Activated CD8-positive, alpha-beta memory T cell treated with anti-CD3 and anti-CD28 coated beads, Interleukin-2, amount 50 U/mL, for 24 hours (primary cell): Measurements from ENCODE around the gene REPS2.

Source experiments
- DNase-seq: peaks from one replicate; pipeline ENCODE4 v3.0.0-alpha.2; 2020; ENCODE audit errors: extremely low read depth

REPS2 gene

DNA sequence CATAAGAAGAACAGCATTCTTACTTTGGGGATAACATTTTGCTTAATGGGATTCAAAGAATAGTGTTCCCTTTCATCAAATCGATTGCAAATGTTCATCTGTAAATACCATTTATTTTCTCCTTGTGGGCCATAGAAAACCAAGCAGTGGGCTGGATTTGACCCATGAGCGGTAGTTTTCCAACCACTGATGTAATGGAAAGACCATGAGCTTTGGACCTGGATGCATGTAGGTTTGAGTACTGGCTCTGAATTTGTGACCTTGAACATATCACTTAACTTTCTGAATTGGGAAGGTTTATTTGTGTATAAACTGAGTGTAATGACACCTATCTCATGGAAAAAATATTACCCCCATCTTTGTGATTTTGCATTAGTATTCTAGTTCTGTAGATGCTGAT lies 54.3 kb downstream of the REPS2 start:
- DNase-seq = no peak

DNA sequence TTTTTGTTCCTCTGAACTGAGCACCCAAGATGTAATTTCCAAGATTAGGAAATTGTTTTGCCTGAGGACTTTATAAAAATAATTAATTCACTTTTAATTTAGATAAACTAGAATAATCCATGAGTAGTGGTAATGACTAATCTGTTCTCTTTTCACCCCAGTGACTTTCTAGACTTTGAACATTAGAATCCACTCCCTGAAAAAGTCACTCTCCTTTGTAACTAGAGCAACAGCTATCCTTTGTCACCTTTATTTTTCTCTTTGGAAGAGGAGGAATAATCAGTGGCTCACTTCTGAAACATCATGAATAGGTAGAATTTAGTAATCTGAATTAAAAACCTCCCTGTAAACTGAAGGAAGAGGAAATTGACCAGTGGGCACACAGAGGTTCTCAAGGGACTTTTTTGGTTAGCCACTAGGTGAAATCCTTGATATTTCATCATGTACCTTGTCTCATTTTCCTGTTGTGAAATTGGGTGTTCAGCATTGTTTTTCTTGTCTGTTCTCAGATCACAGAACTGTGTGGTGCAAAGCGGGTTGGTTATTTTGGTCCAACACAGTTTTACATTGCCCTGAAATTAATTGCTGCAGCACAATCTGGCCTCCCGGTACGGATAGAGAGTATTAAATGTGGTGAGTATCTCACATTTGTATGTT lies 59.4 kb downstream of the REPS2 start:
- DNase-seq = no peak

DNA sequence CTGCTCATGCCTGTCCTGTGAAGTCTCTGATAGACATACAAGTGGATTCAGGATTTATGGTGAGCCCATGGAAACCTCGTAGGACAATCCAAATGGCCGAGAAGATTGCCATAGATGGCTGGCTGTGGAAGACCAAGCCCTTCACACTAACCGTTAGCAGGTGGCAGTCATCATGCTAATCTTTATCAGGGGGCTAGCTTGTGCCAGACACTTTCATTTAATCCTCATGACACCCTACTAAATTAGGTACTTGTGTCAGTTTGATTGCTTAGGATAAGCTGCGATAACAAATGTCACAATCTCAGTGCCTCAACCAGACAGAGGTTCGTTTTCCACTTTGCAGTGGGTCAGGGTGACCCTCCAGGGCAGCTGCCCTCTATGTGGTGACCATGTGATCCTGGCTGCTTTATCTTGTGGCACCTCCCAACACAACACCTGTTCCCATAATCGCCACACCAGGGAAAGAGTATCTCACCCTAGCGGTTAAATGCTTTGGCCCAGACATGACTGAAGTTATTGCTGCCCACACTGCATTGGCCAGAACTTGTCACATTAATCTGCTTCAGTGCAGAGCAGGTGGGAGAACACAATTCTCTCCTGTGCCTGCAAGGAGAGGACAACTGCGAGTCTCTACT lies 60.8 kb downstream of the REPS2 start:
- no peak for DNase-seq

DNA sequence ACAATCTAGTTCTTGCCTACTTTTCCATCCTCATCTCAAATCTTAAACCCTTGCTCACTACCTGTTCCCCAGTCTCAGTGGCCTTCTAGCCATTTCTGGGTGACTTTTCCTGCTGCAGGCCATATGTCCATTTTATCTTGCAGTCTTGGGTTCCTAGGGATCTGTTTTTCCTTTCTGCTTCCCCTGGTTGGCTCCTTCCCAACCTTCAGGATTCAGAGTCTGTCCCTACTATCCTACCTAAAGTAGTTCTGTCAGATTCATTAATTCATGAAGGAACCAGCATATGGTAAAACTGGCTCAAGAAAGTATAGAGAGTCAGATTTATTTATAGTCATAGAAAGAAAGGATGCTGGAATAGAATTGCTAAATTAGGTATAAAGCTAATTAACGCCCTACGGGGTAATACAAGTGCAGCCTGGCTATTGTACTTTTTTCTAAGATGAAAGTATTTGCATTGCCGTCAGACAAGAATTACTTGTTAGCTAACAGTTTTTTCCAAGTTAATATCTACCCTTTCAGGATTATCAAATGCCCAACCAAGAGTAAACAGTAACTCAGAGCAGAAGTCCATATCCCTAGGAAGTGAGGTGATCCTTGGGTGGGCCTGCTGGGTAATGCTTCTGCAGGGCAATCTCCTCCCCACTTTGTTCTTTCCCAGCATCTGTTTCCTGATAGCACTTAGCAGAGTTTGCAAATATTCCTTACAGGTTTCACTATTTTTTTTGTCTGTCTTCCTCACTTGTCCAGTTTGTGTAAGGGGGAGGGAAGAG lies 63.6 kb downstream of the REPS2 start:
- no peak for DNase-seq

DNA sequence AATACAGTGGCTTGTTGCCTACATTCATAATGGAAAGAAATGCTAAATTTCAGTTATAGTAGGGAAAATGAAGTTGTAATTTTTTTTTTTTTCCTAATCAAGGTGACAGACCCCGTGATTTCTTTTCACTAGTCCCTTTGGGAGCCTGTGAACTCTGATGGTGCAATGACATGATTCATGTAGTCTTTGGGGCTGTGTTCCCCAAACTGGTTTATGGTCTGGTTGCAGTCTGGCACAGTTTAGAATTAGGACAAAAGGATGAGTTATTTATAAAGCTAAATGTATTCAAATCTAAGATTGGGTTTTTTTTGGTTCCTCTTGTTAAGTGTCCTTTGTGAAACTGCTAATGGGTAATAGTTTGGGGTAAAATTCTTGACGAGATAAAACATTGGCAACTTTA lies 66.0 kb downstream of the REPS2 start:
- no peak for DNase-seq

DNA sequence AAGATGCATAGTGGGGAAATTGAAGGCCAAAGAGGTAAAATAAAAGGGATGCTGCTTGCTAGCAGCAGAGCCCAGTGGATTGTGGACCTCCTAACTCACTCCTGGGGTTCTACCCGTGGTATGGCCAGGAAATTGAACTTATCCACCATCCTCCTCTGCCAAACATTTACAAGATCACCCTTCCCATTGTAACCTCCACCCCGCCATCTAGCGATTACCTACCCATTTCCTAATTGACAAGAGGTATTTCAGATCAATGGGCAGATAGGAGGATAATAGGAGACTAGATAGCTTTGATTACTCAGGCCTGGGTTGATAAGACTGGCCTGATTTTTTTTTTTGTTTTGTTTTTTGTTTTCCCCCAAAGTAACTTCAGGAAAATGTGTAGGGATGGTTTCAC lies 67.8 kb downstream of the REPS2 start:
- DNase-seq = no peak

DNA sequence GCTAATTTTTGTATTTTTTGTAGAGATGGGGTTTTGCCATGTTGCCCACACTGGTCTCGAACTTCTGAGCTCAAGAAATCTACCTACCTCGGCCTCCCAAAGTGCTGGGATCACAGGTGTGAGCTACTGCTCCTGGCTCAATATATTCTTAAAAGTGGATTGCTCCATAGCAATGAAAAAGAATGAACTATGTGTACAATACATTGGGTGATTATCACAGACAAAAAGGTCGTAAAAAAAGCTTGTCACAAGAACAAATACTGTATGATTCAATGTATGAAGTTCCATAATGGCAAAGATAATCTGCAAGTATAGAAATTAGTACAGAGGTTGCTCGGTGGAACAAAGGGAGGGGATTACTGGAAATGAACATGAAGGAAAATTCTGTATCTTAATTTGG lies 70.7 kb downstream of the REPS2 start:
- no peak for DNase-seq

DNA sequence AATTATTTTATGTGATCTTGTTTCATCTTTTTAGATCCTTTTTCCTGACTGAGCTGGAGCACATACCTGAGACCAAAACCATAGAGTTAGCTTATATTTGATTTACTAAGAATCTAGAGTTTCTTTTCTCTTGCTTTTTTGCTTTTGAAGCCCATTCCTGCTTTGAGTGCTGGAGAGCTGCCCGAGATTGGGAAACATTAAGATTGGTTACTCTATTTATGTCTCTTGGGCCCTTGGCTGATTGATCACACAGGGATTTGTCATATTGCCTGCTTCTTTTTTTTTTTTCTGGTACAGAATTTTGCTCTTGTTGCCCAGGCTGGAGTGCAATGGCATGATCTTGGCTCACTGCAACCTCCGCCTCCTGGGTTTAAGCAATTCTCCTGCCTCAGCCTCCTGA lies 73.9 kb downstream of the REPS2 start:
- DNase-seq = no peak

DNA sequence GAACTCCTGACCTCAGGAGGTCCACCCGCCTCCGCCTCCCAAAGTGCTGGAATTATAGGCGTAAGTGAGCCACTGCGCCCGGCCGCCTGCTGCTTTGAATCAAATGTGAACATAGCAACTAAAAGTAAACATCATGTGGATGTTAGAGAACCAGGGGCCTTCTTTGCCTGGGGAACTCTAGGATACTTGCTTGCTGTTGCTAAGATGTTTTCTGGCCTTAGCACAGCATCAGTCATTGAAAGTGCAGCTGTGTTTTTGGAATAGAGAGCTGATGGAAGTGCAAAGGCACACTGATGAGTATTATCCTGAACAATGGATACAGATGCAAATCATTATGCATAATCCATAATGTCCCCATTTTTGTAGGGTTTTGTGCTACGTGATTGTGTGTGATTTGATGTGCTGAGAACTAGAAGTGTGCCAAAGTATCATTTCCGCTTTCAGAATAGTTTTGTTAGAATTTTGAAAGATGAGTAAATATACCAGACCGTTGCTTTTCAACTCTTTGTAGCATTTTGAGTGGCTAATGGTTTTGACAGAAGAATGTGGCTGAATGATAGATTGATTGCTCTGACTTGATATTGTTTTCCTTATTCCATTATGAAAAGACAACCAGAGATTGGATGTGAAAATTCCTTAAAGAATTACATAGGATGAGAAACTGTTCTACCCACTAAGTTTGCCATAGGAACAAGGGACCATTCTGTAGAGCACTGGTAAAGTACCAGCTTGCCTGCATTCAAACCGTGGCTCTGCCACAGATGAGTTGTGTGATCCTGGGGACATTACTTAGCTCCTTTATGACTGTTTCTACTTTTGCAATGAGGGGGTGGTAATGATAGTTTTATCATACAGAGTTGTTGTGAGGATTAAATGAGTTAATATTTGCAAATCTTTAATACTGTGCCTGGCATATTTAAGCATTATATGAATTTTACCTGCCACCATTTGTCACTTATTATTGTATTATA lies 74.7 kb downstream of the REPS2 start:
- no peak for DNase-seq

DNA sequence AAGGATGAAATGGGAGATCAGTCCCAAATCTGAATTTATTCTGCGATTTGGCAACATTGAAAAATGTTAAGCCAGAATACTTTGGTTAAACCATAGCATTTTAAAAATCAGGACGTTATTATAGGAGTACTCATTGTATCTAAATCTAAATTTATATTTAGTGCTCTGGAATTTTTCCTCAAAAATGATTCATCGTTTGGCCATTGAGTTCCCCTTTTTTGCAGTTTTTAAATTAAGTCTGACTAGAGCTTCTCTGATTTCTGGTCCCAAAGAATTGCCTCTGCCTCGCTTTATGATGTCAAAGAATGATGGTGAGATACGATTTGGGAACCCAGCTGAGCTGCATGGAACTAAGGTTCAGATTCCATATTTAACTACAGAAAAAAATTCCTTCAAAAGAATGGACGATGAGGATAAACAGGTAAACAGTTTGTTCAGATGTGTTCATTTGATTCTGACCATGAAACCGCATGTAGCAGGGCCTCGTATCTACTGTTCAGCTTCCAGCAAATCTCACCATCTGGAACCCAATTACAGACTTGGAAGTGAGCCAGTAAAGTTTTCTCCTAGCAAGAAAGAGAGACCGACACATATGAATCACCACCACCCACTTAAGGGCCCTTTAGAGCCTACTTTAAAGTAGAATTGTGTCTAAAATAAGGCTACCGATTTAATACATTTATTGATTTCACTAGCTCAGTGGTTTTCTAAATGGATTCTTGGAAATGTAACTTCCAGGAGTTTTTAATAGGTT lies 75.6 kb downstream of the REPS2 start:
- no peak for DNase-seq

DNA sequence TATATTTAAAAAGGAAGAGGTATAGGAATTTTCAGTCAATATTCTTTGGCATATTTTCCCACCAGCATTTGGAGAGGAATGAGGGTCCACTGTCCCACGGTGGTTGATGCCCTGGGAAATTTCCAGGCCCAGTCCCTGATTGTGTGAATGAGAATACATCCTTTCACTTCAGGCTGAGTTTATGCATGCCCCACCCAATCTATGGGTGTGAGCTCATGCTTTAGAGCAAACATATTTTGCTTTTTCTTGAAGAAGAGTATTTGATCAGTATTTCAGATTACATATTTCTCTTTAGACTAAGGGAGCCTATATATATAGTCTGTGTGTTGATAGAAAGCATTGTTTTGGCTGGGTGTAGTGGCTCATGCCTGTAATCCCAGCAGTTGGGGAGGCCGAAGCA lies 77.2 kb downstream of the REPS2 start:
- no peak for DNase-seq

DNA sequence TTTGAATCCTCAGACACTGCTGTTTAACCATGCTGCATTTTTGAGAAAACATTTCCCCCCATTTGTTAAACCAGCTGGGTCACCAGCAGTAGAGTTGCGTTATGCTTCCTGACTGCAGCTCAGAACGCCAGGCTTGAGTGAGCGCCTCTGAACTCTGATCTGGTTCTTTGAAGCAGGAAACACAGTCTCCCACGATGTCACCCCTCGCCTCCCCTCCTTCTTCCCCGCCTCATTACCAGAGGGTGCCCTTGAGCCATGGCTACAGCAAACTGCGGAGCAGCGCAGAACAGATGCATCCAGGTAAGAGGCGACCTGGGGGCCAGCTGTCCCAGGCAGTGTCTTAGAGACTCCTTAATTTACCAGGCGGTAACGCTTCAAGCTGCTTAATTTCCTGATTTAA lies 78.4 kb downstream of the REPS2 start:
- DNase-seq = no peak

DNA sequence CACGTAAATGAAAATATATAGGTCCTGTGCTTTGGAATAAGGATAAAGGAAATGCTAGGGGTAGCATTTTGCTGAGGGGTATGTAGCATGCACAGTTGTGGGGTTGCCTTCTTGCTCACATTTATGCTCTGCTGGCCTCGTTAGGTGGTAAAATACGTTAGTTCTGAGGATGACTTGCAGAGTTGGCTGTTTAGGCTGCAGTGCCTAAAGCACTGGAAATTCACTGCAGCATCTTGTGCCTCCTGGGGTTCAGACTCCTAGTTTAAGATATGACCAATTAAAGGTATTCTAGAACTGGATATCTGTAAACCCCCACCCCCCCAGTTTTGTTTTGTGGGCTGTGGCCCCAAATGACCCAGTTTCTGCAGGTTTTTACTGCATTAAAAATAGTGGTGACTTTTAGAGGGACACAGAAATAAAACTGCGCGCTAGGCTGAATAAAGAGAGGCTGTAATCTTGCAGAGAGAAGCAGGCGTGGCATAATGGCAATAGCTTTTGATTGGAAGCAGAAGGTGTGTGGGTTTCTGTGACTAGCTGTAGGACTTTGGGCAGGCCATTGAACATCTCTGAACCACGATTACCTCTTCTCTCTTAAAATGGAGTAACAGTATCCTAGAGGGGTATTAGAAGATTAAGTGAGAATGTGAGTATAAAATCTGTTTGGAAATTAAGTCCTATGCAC lies 79.3 kb downstream of the REPS2 start:
- no peak for DNase-seq

DNA sequence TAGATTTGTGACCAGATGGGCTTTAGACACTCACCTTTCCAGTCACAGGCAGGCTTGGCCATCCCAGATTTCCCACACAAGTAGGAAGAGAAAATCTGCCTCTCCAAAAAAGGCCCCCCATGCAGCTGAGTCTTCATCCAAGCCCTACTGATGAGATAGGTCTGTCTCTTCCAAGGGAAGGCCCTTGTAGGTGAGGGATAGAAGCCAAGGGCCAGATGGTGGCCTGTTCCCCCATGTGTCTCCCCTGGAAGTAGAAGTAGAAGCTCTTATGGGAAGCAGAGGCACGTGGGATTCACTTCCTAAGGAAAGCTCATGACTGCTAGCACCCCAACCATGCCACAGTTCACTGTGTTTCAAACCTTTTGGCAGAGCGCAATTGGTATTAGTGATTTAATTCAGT lies 81.5 kb downstream of the REPS2 start:
- no peak for DNase-seq

DNA sequence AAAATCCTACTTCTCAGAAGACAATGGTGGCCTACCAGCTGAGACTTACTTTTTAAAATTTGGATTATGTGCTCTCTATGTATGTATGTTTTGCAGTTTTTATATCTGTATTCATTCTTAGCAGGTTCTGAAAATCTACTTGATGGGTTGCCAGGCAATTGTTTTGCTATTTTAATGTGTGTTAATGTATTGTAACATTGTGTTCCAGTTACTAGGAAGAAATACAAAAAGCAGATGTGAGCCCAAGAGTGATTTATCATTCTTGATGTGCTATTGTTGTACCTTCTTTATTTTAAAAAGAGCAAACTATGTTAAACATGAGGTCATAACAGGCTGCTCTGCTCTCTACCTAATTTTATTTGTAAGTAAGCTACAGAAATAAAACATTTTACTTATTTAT lies 81.9 kb downstream of the REPS2 start:
- DNase-seq = no peak

DNA sequence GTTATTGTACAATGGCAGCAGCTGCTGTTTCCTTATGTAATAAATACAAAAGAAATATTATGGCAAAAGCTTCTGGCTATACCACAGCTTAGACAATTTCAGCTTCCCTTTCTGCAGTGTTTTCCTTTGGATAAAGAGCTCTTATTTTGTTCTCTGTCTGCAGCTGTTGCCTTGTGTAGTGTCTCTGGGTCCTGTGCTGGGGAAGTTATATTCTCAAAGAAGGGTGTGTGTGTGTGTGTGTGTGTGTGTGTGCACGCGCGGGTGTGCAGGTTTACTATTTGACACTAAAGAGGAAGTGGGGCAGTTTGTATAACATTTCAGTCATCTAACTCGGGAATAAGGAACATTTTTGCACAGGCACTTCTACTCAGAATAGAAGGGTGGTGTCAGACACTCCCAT lies 83.6 kb downstream of the REPS2 start:
- no peak for DNase-seq

DNA sequence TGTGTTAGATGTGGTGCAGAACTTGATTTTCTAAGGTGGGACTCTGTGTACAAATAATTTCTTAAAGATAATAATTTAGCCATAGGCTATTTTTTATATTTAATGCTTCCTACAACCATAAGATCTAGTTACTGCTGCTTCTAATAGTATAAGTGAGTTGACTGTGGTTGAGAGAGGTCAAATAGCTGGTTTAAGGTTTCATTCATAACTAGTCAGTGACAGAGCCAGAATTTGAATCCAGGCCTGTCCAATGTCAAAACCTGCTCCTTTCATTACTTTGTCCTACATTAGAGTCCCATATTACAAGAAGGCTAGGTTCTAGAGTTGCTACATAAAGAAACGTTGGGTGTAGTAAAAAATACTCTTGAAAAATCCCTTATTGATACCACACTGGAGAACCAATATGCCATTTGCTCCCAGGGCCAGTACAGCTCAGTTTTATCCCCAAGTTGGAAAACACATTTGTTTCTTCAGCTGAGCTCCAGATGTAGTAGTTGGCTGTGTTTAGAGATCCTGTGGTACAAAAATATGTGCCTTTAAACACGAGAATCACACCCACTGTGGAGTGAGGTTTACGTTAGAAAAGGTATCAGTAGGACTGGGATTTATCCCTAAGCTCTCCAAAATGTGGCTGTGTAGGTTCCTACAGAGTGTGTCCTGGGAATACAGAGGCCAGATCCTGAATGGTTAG lies 84.3 kb downstream of the REPS2 start:
- no peak for DNase-seq

DNA sequence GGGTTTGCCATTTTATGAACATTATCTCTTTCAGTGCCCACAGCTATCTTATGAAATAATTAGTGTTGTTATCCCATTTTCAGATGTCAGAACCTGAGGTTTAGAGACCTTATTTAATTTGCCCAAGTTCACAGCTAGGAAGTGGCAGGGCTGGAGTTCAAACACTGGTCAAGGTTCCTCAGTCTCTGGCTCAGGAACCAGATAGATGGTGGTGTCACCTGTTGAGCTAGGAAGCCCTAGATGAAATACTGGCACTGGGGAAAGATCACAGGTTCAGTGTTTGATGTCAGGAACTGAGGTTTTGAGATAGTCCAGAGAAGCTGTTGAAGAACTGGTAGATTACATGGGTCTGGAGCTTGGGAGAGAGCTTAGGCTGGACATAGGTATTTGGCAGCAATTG lies 85.4 kb downstream of the REPS2 start:
- DNase-seq = no peak

DNA sequence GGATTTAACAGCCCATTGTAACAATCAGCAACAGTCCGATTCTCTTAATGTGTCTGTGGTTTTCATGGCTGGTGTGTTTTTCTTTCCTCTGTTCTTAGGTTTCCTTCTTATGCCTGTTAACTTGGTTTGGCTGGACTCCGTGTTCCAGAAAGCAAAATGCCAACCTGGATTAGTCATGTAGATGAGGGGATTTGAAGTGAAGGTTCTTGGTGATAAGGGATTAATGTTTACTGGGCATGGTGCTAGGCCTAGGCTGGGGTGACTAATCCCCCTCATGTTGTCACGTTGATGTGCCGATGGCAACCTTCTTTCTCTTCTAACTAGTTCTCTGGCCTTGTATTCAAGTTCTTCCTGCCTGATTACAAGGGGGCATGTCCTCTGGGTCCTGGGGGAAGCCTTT lies 85.9 kb downstream of the REPS2 start:
- no peak for DNase-seq

DNA sequence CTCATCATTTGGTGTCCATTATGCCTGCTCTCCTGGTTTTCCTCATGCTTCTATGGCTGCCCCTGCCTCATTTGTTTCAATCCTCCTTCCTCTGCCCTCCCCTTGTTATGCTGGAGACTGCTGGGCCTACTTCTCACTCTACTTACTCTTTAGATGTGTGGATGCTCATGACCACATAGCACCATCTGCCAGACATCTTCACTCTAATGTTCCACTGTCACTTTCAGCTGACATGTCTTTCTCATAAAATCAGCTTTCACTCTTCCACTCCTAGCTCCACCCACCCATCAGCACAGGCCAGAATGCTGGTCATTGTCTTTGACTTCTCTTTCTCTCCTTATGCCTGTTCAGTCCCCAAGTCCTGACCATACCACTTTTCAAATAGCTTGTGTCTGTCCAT lies 86.8 kb downstream of the REPS2 start:
- no peak for DNase-seq
